ENCODE measurements around the gene VASH1.

The VASH1 gene

DNA sequence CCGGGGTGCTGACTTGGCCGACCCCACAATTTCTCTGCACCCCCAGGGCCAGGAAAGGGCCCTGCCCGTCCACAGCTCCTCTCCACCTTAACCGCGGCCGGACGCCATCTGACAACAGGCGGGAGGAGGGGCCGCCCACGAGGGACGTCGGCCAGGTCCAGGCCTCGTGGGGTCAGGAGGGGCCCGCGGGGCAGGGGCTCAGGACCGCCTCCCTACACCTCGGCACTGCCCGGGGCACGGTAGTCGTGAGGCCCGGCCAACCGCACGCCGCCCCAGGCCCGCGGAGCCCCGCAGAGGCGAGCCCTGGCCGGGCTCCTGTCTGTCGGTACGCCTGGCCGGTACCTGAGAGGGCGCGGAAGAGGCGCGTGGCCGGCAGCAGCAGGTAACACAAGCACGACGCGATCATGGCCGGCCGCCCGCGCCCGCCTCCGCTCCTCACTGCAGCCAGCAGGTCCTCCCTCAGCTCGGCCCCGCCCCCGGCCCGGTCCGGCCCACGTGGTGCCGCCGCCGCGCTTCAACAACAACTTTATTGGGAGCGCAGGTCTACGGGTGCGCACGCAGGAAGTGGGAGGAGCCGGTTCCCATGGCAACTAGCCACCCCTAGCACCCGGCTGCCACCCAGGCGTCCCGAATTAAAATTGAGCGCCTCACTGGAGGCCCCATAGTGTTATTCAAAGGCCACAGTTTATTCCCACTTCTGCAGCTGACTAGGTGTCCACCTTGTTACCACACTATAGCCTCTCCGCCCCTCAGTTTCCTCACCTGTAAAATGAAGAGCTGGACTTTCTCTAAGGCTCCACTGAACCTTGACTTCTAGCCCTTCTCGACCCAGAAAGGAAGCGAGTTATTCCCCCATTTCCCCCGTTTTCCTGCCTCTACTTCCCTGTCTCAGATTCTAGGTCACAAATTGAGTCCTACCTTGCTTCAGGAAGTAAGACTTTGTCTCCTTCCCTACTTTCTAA is 51.4 kb downstream of the VASH1 start, which contains the start of gene ANGEL1:
ANGEL1 (minus strand) TSS at position 461 of the 962 bp plus-strand sequence; CDS start at position 406, 55 bp downstream.
- peak; percentile 78 for DNase-seq (ENCODE audit: extremely low read depth, low read depth)
- TF ChIP-seq, protein P1, sequence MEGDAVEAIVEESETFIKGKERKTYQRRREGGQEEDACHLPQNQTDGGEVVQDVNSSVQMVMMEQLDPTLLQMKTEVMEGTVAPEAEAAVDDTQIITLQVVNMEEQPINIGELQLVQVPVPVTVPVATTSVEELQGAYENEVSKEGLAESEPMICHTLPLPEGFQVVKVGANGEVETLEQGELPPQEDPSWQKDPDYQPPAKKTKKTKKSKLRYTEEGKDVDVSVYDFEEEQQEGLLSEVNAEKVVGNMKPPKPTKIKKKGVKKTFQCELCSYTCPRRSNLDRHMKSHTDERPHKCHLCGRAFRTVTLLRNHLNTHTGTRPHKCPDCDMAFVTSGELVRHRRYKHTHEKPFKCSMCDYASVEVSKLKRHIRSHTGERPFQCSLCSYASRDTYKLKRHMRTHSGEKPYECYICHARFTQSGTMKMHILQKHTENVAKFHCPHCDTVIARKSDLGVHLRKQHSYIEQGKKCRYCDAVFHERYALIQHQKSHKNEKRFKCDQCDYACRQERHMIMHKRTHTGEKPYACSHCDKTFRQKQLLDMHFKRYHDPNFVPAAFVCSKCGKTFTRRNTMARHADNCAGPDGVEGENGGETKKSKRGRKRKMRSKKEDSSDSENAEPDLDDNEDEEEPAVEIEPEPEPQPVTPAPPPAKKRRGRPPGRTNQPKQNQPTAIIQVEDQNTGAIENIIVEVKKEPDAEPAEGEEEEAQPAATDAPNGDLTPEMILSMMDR (IDR thresholded peaks at IDR 0.05; ENCODE audit: low read depth, low read length) = no peak

DNA sequence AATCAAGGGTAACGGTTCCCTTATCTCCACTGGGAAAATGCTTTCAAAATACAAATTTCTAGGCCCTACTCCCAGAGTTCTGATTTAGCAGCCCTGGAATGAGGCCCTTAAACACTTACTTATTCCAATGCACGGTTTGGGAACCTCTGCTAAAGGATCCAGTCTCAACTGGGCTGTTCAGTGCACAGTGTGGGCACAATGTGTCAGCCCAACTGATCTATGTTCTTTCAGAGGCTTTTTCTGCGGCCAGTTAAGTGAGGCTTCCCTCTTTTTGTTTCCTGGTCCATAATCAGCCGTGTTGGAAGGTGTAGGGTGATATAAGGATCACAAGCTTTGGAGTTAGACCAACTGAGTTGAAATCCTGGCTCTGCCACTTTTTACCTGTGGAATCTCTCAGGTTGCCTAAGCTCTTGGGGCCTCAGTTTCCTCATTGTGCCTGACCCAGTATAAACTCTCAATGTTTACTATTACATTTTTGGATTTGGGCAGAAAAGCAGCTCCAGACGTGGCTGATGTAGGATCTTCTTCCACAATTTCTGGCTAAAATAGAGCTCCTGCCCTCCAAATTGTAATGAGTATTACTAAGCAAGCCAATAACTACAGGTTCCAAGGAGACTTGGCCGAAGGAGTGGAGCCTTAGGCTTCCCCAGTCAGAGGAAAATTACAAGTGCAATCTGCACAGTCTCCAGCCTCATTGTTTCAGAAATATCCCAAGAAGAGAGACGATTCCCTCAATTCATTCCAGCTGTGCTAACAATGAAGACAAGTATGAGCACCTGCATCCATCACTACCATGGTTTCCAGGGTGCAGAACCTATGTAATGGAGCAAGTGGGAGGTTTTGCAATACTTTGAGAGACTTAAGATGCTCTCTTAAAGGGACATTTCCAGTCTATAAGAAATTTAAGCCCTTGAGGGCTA is 53.7 kb downstream of the VASH1 start:
- TF ChIP-seq, protein P1 (IDR thresholded peaks at IDR 0.05; ENCODE audit: low read depth, low read length) = no peak
- no peak for DNase-seq (ENCODE audit: extremely low read depth, low read depth)

DNA sequence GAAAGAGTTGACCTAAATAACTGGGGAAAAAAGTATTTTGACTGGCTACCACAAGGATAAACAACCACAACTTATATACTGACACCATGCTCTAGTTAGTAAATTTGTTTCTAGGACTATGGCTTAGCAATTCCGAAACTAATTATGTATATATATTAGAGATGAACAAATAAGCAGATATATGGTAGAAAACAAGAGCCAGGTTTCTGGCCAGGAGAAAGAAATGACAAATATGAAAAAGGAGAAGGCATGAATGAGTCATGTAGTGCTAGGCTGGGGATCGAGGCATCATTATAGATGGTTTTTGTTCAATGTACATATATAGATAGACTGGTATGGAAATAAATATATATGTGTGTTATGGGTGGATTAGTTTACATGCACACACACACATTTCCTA is 59.4 kb downstream of the VASH1 start:
- TF ChIP-seq, protein P1 (IDR thresholded peaks at IDR 0.05; ENCODE audit: low read depth, low read length) = no peak
- no peak for DNase-seq (ENCODE audit: extremely low read depth, low read depth)

DNA sequence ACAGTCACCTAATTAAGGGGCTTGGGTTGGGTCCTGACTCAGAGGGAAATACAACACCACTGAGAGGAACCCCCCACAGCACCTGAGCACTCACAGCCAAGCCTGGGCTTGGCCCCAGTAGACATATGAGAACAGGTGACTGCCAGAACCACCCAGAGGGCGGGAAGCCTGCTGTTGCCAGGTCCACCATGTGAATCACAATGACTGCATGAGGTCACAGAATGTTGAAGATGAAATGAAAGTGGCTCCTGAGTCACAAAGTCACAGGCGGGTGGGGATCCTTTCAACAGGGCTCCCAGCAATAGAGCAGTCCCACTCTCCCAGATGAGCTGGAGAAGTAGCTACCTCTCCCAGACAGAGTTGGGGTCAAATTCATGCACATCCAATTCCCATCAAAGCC is 64.9 kb downstream of the VASH1 start, which contains the start of gene LRRC74A:
LRRC74A (plus strand) TSS at position 287 of the 400 bp plus-strand sequence. CDS start 290 bp downstream, outside the sequence.
- TF ChIP-seq, protein P1 (IDR thresholded peaks at IDR 0.05; ENCODE audit: low read depth, low read length) = no peak
- DNase-seq (ENCODE audit: extremely low read depth, low read depth) = no peak

DNA sequence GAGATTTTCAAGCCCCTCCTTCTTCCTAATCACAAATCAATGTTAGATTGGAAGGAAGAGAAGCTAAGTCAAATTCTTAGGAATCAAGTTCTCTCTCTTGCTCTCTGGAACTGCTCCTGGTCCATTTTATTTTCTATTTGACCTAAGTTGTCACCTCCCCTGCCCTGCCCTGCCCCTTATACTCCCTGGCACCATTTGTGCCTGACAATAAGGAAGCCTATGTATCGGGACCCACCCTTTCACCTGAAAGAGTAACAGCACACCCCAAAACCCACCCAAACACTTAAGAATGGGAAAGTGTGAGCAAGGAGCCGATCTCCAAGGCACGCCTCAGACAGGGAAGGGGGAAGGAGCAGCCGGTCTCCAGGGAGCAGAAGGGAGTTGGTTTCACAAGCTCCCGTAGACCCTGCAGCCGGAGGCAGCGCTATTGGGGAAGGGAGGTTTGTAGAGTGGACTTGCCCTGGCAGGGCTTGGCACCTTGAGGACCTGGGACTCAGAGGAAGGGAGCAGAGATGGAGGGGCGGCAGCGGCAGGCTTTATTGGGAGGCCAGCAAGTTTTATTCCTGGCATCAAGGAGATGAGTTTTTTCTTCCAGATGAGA is 66.5 kb downstream of the VASH1 start:
- no peak for DNase-seq (ENCODE audit: extremely low read depth, low read depth)
- TF ChIP-seq, protein P1 (IDR thresholded peaks at IDR 0.05; ENCODE audit: low read depth, low read length) = no peak

DNA sequence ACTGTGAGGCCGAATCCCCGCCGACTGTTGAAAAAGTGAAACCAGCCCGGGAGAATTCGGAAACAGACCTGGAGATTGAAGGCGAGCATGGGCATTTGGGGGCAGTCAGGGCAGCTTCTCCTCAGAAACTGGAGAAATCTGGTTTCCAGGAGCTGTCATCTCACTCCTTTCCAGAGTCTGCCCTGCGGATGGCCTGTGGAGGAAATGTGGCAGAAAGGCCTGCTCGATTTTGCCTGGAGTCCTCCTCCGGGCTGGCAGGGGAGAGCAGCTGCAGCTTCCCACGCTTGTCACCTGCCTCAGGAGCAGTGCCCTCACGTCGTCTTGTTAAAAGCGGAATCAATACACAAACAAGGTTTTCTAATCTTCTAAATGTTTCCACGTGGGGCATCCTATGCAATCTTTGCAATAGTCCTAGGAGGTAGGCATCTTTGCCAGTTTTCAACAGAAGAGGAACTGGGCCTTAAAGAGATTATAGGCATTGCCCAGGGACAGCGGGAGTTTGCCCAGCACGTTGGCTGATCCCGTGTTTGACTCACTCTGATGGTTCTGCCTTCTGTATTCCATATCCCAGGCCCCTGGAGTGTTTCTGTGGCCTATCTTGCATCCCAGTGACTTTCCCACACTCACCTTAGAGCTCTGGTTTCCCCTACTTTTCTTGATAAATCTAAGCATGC is 67.2 kb downstream of the VASH1 start:
- DNase-seq (ENCODE audit: extremely low read depth, low read depth) = no peak
- TF ChIP-seq, protein P1 (IDR thresholded peaks at IDR 0.05; ENCODE audit: low read depth, low read length) = no peak

Measured in AG09319 (cell line).